Measurements from ENCODE around the gene GALNT10.

DNA sequence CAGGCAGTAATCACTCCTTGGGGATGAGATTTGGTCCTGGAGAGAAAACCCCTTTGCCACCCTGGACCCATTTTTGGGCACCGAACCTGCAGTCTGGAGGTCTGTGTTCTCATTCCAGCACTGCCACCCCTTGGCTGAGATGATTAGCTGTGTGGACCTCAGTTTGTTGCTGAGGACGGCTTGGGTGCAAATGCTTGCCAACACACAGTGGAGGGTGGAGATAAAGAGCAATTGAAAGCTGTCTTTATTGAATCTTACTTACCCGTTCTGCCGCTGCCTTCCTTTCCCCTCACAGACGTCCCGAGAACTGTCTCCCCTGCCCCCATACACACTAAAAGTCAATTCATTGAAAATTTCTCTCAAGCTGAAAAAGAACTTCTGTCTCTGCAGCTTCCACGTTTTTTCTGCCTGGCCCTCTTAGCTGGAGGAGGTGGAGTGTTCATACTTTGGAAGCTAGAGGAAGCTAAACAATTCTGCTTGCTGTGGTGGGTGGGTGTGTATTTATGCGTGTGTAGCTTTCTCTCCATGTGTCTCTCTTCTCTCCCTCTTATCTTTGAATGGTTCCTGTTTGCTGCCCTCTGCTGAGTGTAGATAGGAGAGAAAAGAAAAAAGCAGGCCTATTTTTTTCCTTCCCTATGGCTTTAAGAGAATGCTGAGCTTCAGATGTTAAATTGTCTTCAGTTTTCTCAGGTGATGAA lies 6.6 kb downstream of the GALNT10 start:
- TF ChIP-seq POLR2AphosphoS5 (IDR thresholded peaks at IDR 0.05) = no peak
- TF ChIP-seq, protein P1, sequence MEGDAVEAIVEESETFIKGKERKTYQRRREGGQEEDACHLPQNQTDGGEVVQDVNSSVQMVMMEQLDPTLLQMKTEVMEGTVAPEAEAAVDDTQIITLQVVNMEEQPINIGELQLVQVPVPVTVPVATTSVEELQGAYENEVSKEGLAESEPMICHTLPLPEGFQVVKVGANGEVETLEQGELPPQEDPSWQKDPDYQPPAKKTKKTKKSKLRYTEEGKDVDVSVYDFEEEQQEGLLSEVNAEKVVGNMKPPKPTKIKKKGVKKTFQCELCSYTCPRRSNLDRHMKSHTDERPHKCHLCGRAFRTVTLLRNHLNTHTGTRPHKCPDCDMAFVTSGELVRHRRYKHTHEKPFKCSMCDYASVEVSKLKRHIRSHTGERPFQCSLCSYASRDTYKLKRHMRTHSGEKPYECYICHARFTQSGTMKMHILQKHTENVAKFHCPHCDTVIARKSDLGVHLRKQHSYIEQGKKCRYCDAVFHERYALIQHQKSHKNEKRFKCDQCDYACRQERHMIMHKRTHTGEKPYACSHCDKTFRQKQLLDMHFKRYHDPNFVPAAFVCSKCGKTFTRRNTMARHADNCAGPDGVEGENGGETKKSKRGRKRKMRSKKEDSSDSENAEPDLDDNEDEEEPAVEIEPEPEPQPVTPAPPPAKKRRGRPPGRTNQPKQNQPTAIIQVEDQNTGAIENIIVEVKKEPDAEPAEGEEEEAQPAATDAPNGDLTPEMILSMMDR (IDR thresholded peaks at IDR 0.05) = no peak

Measured in esophagus muscularis mucosa (tissue), 3 donors.